PC-3 (cell line): ENCODE results near the gene IRF2BP1.

Experiments used
- CTCF ChIP-seq: fragments of 300-600 bp; sonication (generic); conservative IDR thresholded peaks from 2 replicates; pipeline ENCODE4 v1.5.1; 2017; ENCODE audit warnings: antibody characterized with exemption, low read depth, mild to moderate bottlenecking, low read length
- EZH2phosphoT487 ChIP-seq: fragments of 300-600 bp; sonication (generic); IDR thresholded peaks from 2 replicates; pipeline ENCODE4 v1.6.1; 2018; ENCODE audit warnings: mild to moderate bottlenecking, antibody characterized with exemption, low read length, borderline replicate concordance

DNA sequence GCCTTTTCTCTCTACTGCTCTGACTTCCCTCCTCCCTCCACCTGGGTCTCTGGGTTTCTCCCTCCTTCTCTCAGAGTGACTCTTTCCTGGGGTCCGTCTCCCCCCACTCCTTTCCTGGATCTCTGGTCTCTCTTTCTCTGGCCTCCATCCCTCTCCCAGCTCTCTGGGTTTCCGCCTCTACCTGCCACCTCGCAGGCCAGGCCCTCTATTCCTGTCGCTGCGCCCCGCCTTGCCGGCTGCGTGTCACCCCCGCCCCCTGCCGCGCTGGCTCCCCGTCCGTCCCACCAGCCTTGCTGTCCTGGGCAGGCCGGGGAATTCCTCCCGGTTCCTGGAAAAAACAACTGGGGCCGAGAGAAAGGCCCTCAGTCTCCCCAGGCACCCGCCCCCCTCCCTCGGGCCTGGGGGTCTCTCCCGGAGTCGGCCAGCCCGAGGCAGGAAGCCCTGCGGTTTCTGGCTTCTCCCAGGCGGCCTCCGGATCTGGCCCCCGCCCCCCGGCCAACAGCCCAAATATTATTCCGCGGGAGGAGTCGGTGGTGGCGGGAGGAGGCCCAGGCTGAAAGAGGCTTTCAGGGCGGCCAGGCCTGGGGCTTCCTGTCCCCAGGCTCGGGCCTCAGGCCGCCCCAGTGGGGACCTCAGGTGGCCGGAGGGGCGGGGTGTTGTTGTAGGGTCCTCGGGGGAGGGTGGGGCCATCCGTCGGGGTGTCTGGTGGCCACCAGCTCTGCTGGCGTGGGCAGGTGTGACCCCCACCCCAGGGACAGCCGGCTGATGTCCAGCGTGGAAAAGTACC lies 9.3 kb downstream of the IRF2BP1 start:
- TF ChIP-seq EZH2phosphoT487 (no peak), CTCF (no peak)
